GM18505 (cell line): Measurements from ENCODE around the gene TMEM260.

Experiments
- ATAC-seq: cut with Tn5 transposase; IDR thresholded peaks from one replicate; pipeline ENCODE4 v1.9.1; 2021; ENCODE audit not compliant: unreplicated experiment
- POLR2A ChIP-seq: IDR thresholded peaks from 4 replicates; pipeline ENCODE4 v1.6.1; 2011; ENCODE audit warnings: borderline replicate concordance; ENCODE audit not compliant: insufficient read depth, insufficient read length; ENCODE audit errors: extremely low read depth

TMEM260 gene

GRCh38 chr14:56579345-56580220 lies at the start of gene TMEM260:
Gene TMEM260 (plus strand): TSS chr14:56579798. CDS start chr14:56579915, 117 bp downstream.
- peak; percentile 90 for ATAC-seq
- TF ChIP-seq POLR2A, result peak; percentile 97

- no peak for TF ChIP-seq POLR2A
- no peak for ATAC-seq
Measured at GRCh38 chr14:56532546-56532945, 47.1 kb upstream of the TMEM260 start.

GRCh38 chr14:56534656-56535055 lies 44.9 kb upstream of the TMEM260 start:
- no peak for TF ChIP-seq POLR2A
- no peak for ATAC-seq

GRCh38 chr14:56539862-56540261 lies 39.7 kb upstream of the TMEM260 start:
- no peak for TF ChIP-seq POLR2A
- ATAC-seq, result no peak

- TF ChIP-seq POLR2A, result no peak
- no peak for ATAC-seq
Measured at GRCh38 chr14:56543436-56543835, 36.2 kb upstream of the TMEM260 start.

GRCh38 chr14:56549721-56550120 lies 29.9 kb upstream of the TMEM260 start:
- no peak for TF ChIP-seq POLR2A
- ATAC-seq, result no peak

GRCh38 chr14:56552615-56553014 lies 27.0 kb upstream of the TMEM260 start:
- no peak for ATAC-seq
- no peak for TF ChIP-seq POLR2A

GRCh38 chr14:56554301-56554700 lies 25.3 kb upstream of the TMEM260 start:
- no peak for ATAC-seq
- TF ChIP-seq POLR2A, result no peak

- no peak for ATAC-seq
- no peak for TF ChIP-seq POLR2A
Measured at GRCh38 chr14:56555921-56556570, 23.6 kb upstream of the TMEM260 start.

- no peak for TF ChIP-seq POLR2A
- no peak for ATAC-seq
Measured at GRCh38 chr14:56559182-56559581, 20.4 kb upstream of the TMEM260 start.

GRCh38 chr14:56561606-56562005 lies 18.0 kb upstream of the TMEM260 start:
- no peak for TF ChIP-seq POLR2A
- no peak for ATAC-seq

- ATAC-seq, result no peak
- no peak for TF ChIP-seq POLR2A
Measured at GRCh38 chr14:56562883-56563282, 16.7 kb upstream of the TMEM260 start.

GRCh38 chr14:56569174-56569573 lies 10.4 kb upstream of the TMEM260 start:
- ATAC-seq, result no peak
- TF ChIP-seq POLR2A, result no peak

- no peak for TF ChIP-seq POLR2A
- ATAC-seq, result no peak
Measured at GRCh38 chr14:56570295-56570694, 9.3 kb upstream of the TMEM260 start.

- ATAC-seq, result no peak
- TF ChIP-seq POLR2A, result no peak
Measured at GRCh38 chr14:56580221-56580711, 668 bp downstream of the TMEM260 start.
